BLaER1 (cell line): ENCODE results near the gene BTK.
A peak's percentile ranks its signal among the peaks of the same experiment; 100 is the strongest.

Experiments
- H3K27ac ChIP-seq: shearing (Covaris generic); formaldehyde crosslinking; 2 replicates; pipeline ENCODE4 v1.8.1; 2022
- H3K27me3 ChIP-seq: shearing (Covaris generic); formaldehyde crosslinking; 2 replicates; pipeline ENCODE4 v1.8.1; 2022
- H3K36me3 ChIP-seq: shearing (Covaris generic); formaldehyde crosslinking; 2 replicates; pipeline ENCODE4 v1.8.1; 2022
- H3K4me1 ChIP-seq: shearing (Covaris generic); formaldehyde crosslinking; 2 replicates; pipeline ENCODE4 v1.8.1; 2022
- H3K4me2 ChIP-seq: shearing (Covaris generic); formaldehyde crosslinking; 2 replicates; pipeline ENCODE4 v1.8.1; 2022
- H3K4me3 ChIP-seq: shearing (Covaris generic); formaldehyde crosslinking; 2 replicates; pipeline ENCODE4 v1.8.1; 2022
- H3K9ac ChIP-seq: shearing (Covaris generic); formaldehyde crosslinking; 2 replicates; pipeline ENCODE4 v1.8.1; 2022
- H3K9me3 ChIP-seq: shearing (Covaris generic); formaldehyde crosslinking; 2 replicates; pipeline ENCODE4 v1.8.1; 2022
- H4K20me1 ChIP-seq: shearing (Covaris generic); formaldehyde crosslinking; 2 replicates; pipeline ENCODE4 v1.8.1; 2022
- Cebpa-rat ChIP-seq: shearing (Covaris generic); IDR thresholded peaks from 2 replicates; pipeline ENCODE4 v1.8.1; 2022

BTK gene

GRCh38 chrX:101397779-101398178 is 11.8 kb upstream of the BTK start:
- no peak for TF ChIP-seq Cebpa-rat
- H3K4me2 ChIP-seq: no peak overlapping the region
- H3K4me3 ChIP-seq: no peak overlapping the region
- no peak overlapping the region for H3K27ac ChIP-seq
- peaks cover 15% of the 10 kb centered on the region for H3K4me1 ChIP-seq
- H3K9me3 ChIP-seq: no peaks in the 10 kb centered on the region
- H3K36me3 ChIP-seq: peaks cover 69% of the 10 kb centered on the region
- peaks cover 7% of the 10 kb centered on the region; the same call in 1 of the 2 replicates for H4K20me1 ChIP-seq
- H3K27me3 ChIP-seq: no peaks in the 10 kb centered on the region
- no peak overlapping the region for H3K9ac ChIP-seq

- H3K27ac ChIP-seq: no peak overlapping the region
- H3K36me3 ChIP-seq: peaks cover 58% of the 10 kb centered on the region
- TF ChIP-seq Cebpa-rat: no peak
Observed at GRCh38 chrX:101395789-101396188, 9.8 kb upstream of the BTK start.

GRCh38 chrX:101394372-101394771 is 8.4 kb upstream of the BTK start:
- Histone ChIP-seq H3K4me3 (no peak overlapping the region), H3K4me1 (peaks cover 28% of the 10 kb centered on the region), H3K27ac (no peak overlapping the region), H3K9me3 (no peaks in the 10 kb centered on the region), H3K27me3 (no peaks in the 10 kb centered on the region), H3K9ac (no peak overlapping the region), H4K20me1 (peaks cover 7% of the 10 kb centered on the region; the same call in 1 of the 2 replicates), H3K4me2 (peak overlapping the region; percentile 71), H3K36me3 (peaks cover 45% of the 10 kb centered on the region)
- TF ChIP-seq Cebpa-rat: no peak

More at GRCh38 chrX:101395789-101396188, 9.8 kb upstream of the BTK start:
- H3K9me3 ChIP-seq: no peaks in the 10 kb centered on the region
- no peak overlapping the region for H3K4me3 ChIP-seq
- H3K27me3 ChIP-seq: no peaks in the 10 kb centered on the region
- H3K4me2 ChIP-seq: no peak overlapping the region
- H3K9ac ChIP-seq: no peak overlapping the region
- peaks cover 22% of the 10 kb centered on the region for H3K4me1 ChIP-seq
- H4K20me1 ChIP-seq: peaks cover 7% of the 10 kb centered on the region; the same call in 1 of the 2 replicates

GRCh38 chrX:101393530-101394305 is 7.7 kb upstream of the BTK start:
- peaks cover 28% of the 10 kb centered on the region for H3K4me1 ChIP-seq
- peak overlapping the region; percentile 71 for H3K4me2 ChIP-seq
- peaks cover 45% of the 10 kb centered on the region for H3K36me3 ChIP-seq
- H3K27ac ChIP-seq: no peak overlapping the region
- no peaks in the 10 kb centered on the region for H3K27me3 ChIP-seq
- peaks cover 7% of the 10 kb centered on the region; the same call in 1 of the 2 replicates for H4K20me1 ChIP-seq
- TF ChIP-seq Cebpa-rat: no peak
- no peak overlapping the region for H3K4me3 ChIP-seq
- H3K9ac ChIP-seq: no peak overlapping the region
- no peaks in the 10 kb centered on the region for H3K9me3 ChIP-seq

GRCh38 chrX:101391831-101392230 is 5.8 kb upstream of the BTK start:
- Histone ChIP-seq H3K9me3 (no peaks in the 10 kb centered on the region), H3K4me2 (peak overlapping the region; percentile 71), H3K36me3 (peaks cover 38% of the 10 kb centered on the region), H3K27ac (peak overlapping the region; percentile 90), H4K20me1 (peaks cover 7% of the 10 kb centered on the region; the same call in 1 of the 2 replicates), H3K4me1 (peaks cover 30% of the 10 kb centered on the region), H3K27me3 (no peaks in the 10 kb centered on the region), H3K9ac (peak overlapping the region; percentile 84), H3K4me3 (peak overlapping the region; percentile 70)
- TF ChIP-seq Cebpa-rat: no peak

- no peak for TF ChIP-seq Cebpa-rat
- no peaks in the 10 kb centered on the region for H3K9me3 ChIP-seq
- H4K20me1 ChIP-seq: peaks cover 7% of the 10 kb centered on the region; the same call in 1 of the 2 replicates
- H3K4me1 ChIP-seq: peaks cover 40% of the 10 kb centered on the region
- H3K27me3 ChIP-seq: no peaks in the 10 kb centered on the region
- peak within 1 kb of the TSS; percentile 73 for H3K4me2 ChIP-seq
- peak within 1 kb of the TSS; percentile 90 for H3K27ac ChIP-seq
- H3K36me3 ChIP-seq: peaks cover 29% of the 10 kb centered on the region
- peak within 1 kb of the TSS; percentile 84 for H3K9ac ChIP-seq
- H3K4me3 ChIP-seq: peak within 1 kb of the TSS; percentile 70
Observed at GRCh38 chrX:101390664-101391525, 4.9 kb upstream of the BTK start, which contains the start of gene RPL36A. TSS of gene RPL36A (plus strand) at chrX:101391011. CDS start at chrX:101391044, 33 bp downstream.

GRCh38 chrX:101388604-101389003 is 2.6 kb upstream of the BTK start:
- H3K4me2 ChIP-seq: no peak overlapping the region
- H3K4me1 ChIP-seq: peaks cover 54% of the 10 kb centered on the region

GRCh38 chrX:101386542-101386885 is 523 bp upstream of the BTK start:
- H3K4me2 ChIP-seq: peak overlapping the region; percentile 79
- H3K36me3 ChIP-seq: no peaks in the 10 kb centered on the region
- TF ChIP-seq Cebpa-rat: no peak
- no peaks in the 10 kb centered on the region for H3K9me3 ChIP-seq
- H4K20me1 ChIP-seq: no peaks in the 10 kb centered on the region
- no peaks in the 10 kb centered on the region for H3K27me3 ChIP-seq
- peaks cover 55% of the 10 kb centered on the region for H3K4me1 ChIP-seq
- peak overlapping the region; percentile 72 for H3K4me3 ChIP-seq
- H3K27ac ChIP-seq: peak overlapping the region; percentile 80
- peak overlapping the region; percentile 87 for H3K9ac ChIP-seq

More at GRCh38 chrX:101388604-101389003, 2.6 kb upstream of the BTK start:
- Histone ChIP-seq H3K36me3 (peaks cover 18% of the 10 kb centered on the region), H3K27me3 (no peaks in the 10 kb centered on the region), H3K9me3 (no peaks in the 10 kb centered on the region), H3K4me3 (no peak overlapping the region), H4K20me1 (no peaks in the 10 kb centered on the region; the same call in 1 of the 2 replicates), H3K9ac (no peak overlapping the region), H3K27ac (no peak overlapping the region)
- no peak for TF ChIP-seq Cebpa-rat

- peak overlapping the region; percentile 80 for H3K27ac ChIP-seq
- H3K4me3 ChIP-seq: peak overlapping the region; percentile 72
- H3K36me3 ChIP-seq: no peaks in the 10 kb centered on the region; the same call in 1 of the 2 replicates
- H4K20me1 ChIP-seq: no peaks in the 10 kb centered on the region
- peaks cover 52% of the 10 kb centered on the region for H3K4me1 ChIP-seq
- peak overlapping the region; percentile 79 for H3K4me2 ChIP-seq
- peak overlapping the region; percentile 87 for H3K9ac ChIP-seq
- TF ChIP-seq Cebpa-rat: no peak
- H3K27me3 ChIP-seq: no peaks in the 10 kb centered on the region
- no peaks in the 10 kb centered on the region for H3K9me3 ChIP-seq
Observed at GRCh38 chrX:101385026-101385684, 836 bp downstream of the BTK start.
